GM06990 (cell line): ENCODE data around the gene GDPD5.
A peak's percentile ranks its signal among the peaks of the same experiment; 100 is the strongest.

Experiments used
- DNase-seq: peaks from one replicate; pipeline ENCODE4 v3.0.0-alpha.2; 2011; ENCODE audit not compliant: insufficient read length; ENCODE audit errors: extremely low read depth
- H3K27me3 ChIP-seq: replicated peaks from 2 replicates; pipeline ENCODE4 v1.6.0; 2011; ENCODE audit warnings: low read length; ENCODE audit not compliant: control insufficient read depth, insufficient read depth
- H3K36me3 ChIP-seq: 2 replicates; pipeline ENCODE4 v1.5.1; 2011; ENCODE audit warnings: low read length; ENCODE audit not compliant: control insufficient read depth, insufficient read depth
- H3K4me3 ChIP-seq: replicated peaks from 2 replicates; pipeline ENCODE4 v1.5.1; 2011; ENCODE audit warnings: low read depth, mild to moderate bottlenecking, control low read depth, low read length
- TF ChIP-seq, protein P1 (sequence below): IDR thresholded peaks from 2 replicates; pipeline ENCODE4 v1.5.1; 2011; ENCODE audit warnings: low read length, control low read depth, mild to moderate bottlenecking, inconsistent platforms; ENCODE audit not compliant: insufficient read depth, poor library complexity, severe bottlenecking

Gene GDPD5

DNA sequence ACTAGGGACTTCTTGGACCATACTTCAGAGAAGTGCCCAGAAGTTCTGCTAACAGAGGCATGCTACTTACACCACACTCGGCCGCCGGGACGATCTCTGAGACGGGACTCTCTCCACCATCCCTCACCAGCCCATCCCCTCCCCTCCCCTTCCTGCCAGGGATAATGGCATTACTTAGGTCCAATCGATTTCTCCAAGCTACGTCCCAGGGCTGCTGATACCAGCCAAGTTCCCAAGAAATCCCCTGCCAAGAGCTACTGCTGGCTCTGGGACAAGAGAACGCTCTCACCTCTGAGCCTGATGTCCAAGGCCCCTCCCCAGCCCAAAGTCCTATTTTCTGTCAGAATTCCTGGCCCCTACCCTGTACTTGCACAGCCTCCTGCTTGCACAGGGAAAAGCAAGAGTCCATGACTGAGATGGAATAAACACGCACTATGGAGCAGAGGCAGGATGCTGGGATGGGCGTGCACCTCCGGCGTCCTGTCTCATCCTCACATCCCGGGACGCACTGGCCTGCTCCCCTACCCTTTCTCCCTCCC lies 42.7 kb downstream of the GDPD5 start:
- TF ChIP-seq, protein P1, sequence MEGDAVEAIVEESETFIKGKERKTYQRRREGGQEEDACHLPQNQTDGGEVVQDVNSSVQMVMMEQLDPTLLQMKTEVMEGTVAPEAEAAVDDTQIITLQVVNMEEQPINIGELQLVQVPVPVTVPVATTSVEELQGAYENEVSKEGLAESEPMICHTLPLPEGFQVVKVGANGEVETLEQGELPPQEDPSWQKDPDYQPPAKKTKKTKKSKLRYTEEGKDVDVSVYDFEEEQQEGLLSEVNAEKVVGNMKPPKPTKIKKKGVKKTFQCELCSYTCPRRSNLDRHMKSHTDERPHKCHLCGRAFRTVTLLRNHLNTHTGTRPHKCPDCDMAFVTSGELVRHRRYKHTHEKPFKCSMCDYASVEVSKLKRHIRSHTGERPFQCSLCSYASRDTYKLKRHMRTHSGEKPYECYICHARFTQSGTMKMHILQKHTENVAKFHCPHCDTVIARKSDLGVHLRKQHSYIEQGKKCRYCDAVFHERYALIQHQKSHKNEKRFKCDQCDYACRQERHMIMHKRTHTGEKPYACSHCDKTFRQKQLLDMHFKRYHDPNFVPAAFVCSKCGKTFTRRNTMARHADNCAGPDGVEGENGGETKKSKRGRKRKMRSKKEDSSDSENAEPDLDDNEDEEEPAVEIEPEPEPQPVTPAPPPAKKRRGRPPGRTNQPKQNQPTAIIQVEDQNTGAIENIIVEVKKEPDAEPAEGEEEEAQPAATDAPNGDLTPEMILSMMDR, result no peak

GRCh38 chr11:75481922-75482606 lies 43.7 kb downstream of the GDPD5 start:
- TF ChIP-seq, protein P1, result no peak
- Histone ChIP-seq H3K36me3 (no peaks in the 10 kb centered on the region; the same call in 1 of the 2 replicates), H3K27me3 (no peaks in the 10 kb centered on the region), H3K4me3 (no peak overlapping the region)
- no peak for DNase-seq

More for the DNA sequence above, 42.7 kb downstream of the GDPD5 start:
- Histone ChIP-seq H3K4me3 (no peak overlapping the region), H3K36me3 (no peaks in the 10 kb centered on the region; the same call in 1 of the 2 replicates), H3K27me3 (no peaks in the 10 kb centered on the region)
- no peak for DNase-seq

DNA sequence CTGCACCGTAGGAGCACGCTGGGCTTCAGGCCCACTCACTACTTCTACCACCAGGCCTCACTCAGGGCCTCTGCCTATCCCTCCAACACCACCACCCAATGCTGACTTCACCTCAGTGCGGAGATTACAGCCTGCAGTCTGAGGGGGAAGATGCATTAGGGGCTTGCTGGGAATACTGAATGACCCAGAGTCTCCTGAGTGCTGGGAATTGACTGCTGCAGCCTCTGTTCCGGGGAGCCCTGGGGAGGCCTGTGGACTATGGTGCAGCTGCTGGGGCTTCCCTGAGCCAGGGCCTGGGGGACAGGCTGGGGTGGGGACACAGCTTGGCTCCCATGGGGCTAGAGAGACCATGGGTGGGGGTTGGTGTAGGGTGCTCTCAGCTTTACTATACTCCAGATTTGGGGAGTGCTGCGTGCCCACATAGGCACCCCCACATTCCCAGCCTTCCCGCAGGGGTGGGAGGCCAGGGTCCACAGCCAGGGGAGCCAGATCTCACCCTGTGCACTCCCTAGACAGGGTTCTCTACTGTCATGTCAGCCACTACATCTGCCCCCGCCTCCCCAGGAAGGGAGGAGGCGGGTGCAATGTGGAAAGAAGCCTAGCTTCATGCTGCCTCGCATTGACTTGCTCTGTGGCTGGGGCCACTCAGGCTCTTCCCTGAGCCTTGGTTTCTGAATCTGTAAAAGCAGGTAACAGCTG lies 44.4 kb downstream of the GDPD5 start:
- no peaks in the 10 kb centered on the region; the same call in 1 of the 2 replicates for H3K36me3 ChIP-seq
- TF ChIP-seq, protein P1, result no peak
- DNase-seq, result no peak
- H3K4me3 ChIP-seq, result no peak overlapping the region
- H3K27me3 ChIP-seq, result no peaks in the 10 kb centered on the region

DNA sequence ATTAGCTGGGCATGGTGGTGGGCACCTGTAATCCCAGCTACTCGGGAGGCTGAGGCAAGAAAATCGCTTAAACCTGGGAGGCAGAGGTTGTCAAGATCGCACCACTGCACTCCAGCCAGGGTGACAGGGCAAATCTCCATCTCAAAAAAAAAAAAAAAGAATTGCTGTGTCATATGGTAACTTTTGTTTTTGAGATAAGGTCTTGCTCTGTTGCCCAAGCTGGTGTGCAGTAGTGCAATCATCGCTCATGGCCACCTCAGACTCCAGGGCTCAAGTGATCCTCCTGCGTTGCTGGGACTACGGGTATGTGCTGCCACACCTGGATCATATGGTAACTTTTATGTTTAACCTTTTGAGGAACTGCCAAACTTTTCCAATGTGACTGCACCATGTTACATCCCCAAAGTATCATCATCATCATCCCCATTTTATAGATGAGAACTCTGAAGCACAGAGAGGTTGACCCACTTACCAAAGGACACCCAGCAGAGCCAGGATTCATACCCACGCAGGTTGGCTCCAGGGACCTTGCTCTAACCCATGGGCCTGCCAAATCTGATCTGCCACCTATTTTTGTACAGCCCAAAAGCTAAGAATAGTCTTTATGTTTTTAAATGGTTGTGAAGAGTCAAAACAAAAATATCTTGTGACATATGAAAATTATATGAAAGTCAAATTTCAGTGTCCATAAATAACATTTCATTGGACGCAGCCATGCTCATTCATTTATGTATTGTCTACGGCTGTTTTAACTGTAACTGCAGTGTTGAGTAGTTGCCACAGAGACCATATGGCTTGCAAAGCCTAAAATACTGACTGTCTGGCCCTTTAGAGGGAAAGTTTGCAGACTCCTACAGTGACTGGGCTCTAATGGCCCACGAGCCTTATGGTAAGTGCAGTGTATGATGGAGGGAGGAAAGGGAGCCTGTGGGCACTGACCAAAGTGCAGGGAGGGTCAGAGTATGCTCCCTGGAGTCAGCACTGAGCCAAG lies 45.3 kb downstream of the GDPD5 start:
- TF ChIP-seq, protein P1, result no peak
- Histone ChIP-seq H3K4me3 (no peak overlapping the region), H3K36me3 (no peaks in the 10 kb centered on the region; the same call in 1 of the 2 replicates), H3K27me3 (no peaks in the 10 kb centered on the region)
- peak; percentile 26 for DNase-seq

GRCh38 chr11:75479597-75480145 lies 46.1 kb downstream of the GDPD5 start:
- no peaks in the 10 kb centered on the region for H3K27me3 ChIP-seq
- no peak for DNase-seq
- H3K36me3 ChIP-seq, result no peaks in the 10 kb centered on the region; the same call in 1 of the 2 replicates
- TF ChIP-seq, protein P1, result no peak
- H3K4me3 ChIP-seq, result no peak overlapping the region
